GM21381 (cell line): ENCODE data around the gene RNF169.

Experiments used
- ATAC-seq: cut with Tn5 transposase; IDR thresholded peaks from one replicate; pipeline ENCODE4 v1.9.1; 2021; ENCODE audit warnings: mild to moderate bottlenecking, moderate library complexity; ENCODE audit not compliant: unreplicated experiment

The RNF169 gene

GRCh38 chr11:74769055-74769707, 20.5 kb downstream of the RNF169 start:
- ATAC-seq: no peak

DNA sequence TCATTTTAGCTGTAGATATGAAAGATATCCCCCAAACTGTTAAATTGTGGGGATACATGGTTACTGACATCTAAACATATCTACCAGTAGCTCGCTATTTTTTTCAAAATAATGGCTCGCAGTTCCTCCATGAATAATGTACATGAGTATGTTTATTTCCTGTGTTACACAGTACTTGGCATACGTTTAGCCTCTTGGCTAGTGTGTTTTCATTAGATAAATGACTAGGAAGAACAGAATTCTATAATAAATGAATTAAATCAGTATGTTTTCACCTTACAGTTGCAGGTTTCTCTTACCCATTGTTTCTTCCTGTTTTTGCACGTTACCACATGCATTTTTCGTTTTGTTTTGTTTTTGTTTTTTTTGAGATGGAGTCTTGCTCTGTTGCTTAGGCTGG, 21.8 kb downstream of the RNF169 start:
- no peak for ATAC-seq

DNA sequence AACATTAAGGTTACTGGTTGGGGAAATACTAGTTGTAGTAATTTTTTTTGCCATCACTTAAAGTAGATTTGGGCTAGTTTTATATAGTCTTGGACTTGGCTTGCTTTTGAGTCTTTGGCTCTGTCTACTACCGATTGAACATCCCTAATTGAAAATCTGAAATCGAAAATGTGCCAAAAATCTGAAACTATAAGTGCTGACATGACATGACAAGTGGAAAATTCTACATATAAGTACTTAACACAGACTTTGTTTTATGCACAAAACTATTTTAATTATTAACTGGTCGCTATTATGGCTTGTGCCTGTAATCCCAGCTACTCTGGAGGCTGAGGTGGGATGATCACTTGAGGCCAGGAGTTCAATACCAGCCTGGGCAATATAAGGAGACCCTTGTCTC, 22.5 kb downstream of the RNF169 start:
- no peak for ATAC-seq

- no peak for ATAC-seq
Measured at GRCh38 chr11:74773476-74773875, 24.8 kb downstream of the RNF169 start.

DNA sequence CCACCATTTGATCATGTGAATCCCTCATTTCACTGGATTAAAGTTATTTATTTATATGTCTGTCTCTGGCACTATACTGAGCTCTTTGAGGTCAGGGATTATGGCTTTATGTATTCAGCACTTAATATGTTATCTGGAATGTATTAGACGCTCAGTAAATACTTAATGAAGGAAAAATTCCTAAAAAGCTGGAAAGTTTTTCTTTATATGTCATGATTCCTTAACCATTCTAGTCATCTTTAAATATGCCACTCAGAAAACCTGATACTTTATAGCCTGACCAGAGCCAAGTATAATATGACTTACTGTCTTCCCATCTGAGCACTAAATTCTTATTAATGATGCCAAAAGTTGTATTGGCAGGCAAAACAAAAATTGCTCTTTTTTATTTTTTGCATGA, 27.1 kb downstream of the RNF169 start:
- no peak for ATAC-seq

DNA sequence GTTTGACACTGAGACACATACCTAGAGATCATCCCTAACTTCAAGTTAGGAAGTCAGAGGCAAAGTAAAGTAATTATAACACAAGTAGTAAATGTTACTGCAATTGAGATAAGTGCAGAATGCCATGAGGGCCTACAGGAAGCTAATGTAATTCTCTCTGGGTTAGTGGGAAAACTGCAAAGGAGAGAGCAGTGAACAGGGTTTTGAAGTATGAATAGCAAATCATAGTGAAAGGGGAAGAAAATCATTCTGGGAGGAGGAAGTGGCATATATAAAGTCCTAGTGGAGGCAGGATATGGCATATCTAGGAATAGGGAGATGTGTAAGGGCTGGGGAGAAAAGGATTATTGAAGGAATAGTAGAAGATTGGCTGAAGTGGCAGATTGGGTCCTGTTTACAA, 27.9 kb downstream of the RNF169 start:
- ATAC-seq: no peak

DNA sequence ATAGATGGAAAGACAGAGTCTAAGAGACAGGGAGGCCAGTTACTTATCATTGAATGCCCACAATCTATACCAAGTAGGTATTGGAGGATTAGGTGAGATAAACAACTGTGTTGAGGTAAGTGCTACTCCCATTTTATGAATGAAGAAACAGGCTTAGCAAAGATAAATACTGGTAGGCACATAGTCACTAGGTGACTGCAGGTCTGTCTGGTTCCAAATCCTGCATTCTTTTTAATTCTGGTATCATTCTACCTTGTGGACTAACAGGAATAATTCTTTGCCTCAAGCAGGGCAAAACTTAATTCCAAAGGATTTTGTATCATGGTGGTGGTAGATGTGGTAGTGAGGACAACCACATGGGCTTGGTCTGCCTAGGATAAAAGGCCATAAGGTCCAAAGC, 28.4 kb downstream of the RNF169 start:
- no peak for ATAC-seq

DNA sequence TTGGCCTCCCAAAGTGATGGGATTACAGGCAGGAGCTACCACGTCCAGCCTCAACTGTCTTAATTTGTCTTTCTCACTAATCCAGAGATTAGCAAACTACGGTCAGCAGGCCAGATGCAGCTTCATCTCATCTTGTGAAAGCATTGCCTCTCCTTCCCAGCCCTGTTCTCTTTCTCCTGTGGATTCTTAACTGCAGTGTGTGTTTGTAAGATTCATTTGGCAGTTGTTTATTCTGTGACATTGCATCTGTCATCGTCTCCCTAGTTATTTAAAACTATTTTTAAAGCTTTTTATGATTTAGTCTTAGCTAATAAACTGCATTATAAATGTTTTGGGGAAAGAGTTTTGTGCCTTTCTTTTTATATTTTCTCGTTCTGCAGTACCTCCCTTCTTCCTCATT, 29.2 kb downstream of the RNF169 start:
- no peak for ATAC-seq

- no peak for ATAC-seq
Measured at GRCh38 chr11:74778581-74778980, 29.9 kb downstream of the RNF169 start.

DNA sequence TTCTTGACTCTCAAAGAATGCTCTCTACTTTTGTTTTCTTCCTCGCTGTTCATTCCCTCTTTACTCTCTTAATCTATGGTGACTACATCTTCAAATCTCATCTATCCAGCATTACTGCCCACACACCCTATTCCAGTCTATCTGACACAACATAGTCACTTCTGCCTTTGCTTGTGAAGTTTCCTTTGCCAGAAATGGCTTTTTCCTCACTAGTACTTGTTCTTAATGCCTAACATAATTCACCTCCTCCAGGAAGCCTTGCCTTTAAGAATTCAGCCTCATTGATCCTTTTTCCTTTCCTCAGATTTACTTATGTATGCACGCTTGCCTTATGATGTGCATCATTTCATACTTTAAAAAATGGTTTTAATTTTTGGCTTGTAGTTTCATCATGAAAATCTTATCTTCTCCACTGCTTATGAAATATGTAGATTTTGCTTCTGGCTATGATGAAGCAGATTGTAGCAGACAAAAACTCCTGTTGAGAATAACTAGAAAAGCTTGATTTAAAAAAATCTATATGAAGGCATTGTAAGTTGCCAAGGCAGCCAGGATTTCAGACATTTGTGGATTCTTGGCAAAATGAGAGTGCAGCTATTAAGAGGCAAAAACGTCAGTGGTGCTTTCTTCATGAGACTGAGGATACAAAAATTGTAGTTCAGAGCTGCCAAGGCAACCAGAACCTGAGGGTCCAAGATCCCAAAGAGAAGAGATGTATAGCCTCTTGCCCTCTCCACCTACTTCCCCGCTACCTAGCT, 31.8 kb downstream of the RNF169 start:
- no peak for ATAC-seq

DNA sequence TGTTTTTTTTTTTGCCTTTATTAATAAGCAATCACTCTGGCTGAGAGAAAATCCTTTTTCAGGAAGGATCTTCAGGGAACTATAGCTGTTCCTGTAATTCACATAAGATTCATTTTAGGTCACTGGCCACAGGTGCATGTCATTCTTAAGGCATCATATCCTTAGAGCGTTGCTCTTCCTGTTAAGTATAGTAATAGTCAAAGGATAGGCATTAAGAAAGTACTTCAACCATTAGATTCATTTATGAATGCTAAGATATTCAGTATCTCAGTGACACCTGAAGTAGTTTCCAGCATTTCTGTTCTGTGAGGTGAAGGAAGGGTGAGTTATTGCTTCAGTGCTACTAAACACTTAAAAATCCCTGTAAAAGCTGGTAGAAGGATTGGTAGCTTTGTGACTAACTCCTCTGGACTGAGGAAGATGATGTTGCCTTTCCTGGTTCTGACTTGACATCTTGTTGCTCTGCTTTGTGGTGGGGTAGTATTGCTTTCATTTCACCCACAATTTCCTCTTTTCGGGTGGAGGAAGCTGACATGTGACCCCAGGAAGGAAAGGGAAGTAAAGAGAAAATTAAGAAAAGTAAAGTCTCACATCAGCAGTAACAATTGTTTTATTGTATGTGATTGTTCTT, 34.7 kb downstream of the RNF169 start:
- peak; percentile 71 for ATAC-seq

DNA sequence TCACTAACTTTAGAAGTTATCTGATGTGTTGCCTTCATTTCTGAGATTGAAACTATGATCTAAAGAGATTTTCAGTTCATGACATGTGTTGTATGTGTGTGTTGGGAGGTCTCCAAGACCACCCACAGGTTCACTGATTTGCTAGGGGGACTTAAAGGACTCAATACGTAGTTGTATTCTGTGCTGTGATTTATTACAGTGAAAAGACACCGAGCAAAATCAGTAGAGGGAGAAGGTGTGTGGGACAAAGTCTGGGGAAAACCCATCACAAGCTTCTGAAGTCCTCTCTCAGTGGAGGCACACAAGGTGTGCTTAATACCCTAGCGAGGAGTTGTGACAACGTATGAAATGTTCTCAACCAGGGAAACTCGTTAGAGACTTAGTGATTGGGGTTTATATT, 35.6 kb downstream of the RNF169 start:
- ATAC-seq: peak; percentile 55

DNA sequence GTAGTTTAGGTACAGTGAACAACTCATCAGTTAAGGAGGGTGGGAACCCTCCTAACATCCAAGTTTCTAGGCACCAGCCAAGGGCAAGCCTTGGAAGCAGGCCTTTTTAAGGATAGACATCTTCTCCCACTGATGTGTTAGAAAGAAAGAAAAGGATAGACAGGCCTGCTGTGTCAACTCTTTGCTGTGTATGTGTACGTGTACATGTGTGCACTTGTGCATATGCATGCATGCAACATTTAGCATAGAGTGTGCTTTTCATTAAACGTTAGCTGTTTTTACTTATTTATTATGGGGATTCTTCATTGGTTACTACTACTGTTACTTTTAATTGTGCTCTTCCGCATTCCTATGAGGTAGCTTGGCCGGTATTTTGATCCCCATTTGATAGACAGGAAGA, 36.1 kb downstream of the RNF169 start:
- no peak for ATAC-seq

DNA sequence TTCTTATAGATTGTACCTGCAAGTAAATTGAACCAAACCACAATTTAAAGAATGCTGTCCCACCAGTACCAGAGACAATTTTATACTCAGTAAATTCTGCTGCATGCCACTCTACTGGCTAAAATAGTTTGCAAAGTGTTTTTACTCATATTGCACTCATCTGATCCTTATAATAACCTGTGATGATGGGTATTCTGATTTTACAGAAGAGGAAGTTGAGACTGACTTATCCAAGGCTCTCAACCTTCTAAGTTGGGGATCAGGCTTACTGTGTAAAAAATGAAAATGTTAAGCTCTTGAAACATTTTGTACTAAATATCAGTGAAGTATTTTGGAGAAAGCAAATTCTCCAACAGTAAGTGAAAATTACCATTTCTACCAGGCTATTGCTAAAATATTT, 37.9 kb downstream of the RNF169 start:
- no peak for ATAC-seq

- ATAC-seq: no peak
Measured at GRCh38 chr11:74791333-74792100, 42.9 kb downstream of the RNF169 start.

GRCh38 chr11:74806267-74806666, 57.6 kb downstream of the RNF169 start:
- ATAC-seq: no peak

GRCh38 chr11:74809801-74810200, 61.2 kb downstream of the RNF169 start:
- no peak for ATAC-seq

DNA sequence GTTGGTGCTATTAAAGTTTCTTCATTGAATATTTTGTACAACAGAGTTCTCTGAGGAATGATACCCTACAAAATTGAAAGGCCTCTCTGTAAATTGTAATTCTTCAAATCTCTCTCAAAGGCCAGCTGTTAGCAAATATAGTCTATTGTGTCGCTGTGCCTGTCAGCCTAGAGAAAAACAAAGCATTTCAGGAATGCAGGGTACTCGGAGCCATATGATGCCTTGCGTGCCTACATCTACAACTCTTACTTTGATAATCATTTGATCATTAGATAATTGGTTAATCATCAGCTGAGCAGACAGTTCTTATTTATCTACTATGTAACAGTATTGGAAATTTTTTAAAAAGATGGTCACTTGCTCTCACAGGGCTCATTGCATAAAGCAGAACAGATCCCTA, 67.3 kb downstream of the RNF169 start:
- ATAC-seq: no peak

- ATAC-seq: no peak
Measured at GRCh38 chr11:74816664-74817063, 68.0 kb downstream of the RNF169 start.

DNA sequence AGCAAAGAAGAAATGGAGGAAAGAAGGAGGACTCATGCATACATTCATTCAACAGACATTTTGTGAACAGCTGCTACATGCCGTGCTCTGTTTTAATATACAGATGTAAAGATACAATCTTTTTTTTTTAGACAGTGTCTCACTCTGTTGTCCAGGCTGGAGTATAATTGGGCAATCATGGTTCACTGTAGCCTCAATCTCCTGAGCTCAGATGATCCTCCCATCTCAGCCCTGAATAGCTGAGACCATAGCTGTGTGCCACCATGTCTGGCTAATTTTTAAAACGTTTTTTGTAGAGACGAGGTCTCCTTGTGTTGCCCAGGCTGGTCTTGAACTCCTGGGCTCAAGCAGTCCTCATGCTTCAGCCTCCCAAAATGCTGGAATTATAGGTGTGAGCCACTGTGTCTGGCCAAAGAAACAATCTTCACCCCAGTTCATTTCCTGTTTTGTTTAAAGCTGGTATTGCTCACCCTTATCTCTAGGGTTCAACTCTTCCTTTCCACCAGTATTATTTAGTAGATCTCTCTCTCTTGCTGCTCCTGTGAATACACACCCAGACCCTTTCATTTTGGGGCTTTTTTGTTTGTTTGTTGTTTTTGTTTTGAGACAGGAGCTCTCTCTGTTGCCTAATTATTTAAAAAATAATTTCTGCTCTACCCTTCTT, 69.8 kb downstream of the RNF169 start:
- no peak for ATAC-seq

DNA sequence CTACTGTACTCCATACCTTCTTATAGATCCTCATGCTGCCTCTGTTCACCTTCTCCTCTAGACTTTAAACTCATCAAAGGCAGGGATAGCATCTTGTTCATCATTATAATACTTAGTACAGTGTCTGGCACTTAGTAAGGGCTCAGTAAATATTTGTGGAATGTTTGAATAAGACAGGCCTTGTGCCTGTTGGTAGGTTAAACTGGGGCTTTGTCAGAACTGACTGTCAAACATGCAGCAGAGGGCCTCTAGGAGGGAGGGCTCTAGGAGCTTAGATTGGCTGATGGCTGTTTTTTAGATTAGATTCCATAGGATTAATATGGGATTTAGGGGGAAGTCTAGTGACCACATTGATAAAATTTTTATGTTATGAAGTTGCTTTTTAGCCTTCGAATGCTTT, 70.8 kb downstream of the RNF169 start:
- no peak for ATAC-seq
